ENCODE measurements around the gene SETD1A.

GRCh38 chr16:30983898-30984610 is 26.5 kb downstream of the SETD1A start:
- TF ChIP-seq CTCF (IDR thresholded peaks at IDR 0.05): no peak
- no peak for TF ChIP-seq POLR2AphosphoS5 (IDR thresholded peaks at IDR 0.05)
- TF ChIP-seq POLR2A (IDR thresholded peaks at IDR 0.05): no peak
